Measurements from ENCODE around the gene EVI5L. TPM values are rescaled to one million over a fixed set of nuclear protein-coding genes. Genes with fewer than 3 reads are reported as not detected.

Gene EVI5L
- total and polyA plus RNA-seq, 2 of the 13 experiments (the other 11 are each of a cell fraction or from before 2014, with no cell fraction given) = 1.7 to 2.4 TPM

DNA sequence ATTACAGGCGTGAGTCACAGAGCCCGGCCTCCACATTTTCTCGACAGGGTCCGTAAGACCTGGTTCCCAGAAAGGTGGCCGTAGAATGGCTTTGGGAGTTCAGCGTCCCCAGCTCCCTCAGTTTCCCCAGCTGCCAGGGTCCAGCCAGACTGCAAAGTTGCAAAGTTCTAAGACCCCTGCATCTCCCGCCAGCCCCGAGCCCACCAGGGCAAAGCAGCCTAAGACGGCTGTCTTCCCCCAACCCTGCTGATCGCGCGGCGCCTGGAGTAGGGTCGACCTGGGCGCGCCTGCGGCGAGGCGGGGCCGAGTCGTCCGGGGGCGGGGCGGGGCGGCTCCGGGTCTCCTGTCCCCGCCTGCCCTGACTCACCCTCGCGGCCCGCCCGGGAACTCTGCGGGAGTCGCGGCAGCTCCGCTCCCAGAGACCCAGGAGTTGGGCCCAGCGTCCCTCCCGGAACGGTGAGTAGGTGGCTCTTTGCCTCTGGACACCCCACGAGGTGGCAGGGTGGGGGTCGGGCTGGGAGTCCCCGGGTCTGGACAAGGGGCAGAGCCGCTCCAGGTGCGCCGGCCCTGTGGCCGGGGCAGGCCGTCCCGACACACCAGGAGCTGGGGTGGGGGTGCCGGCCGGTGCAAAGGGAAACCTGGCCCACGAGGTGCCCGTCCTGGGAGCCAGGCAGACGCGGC, 58.3 kb downstream of the EVI5L start, which contains the start of gene LRRC8E (continued):
- TF ChIP-seq, protein P1, sequence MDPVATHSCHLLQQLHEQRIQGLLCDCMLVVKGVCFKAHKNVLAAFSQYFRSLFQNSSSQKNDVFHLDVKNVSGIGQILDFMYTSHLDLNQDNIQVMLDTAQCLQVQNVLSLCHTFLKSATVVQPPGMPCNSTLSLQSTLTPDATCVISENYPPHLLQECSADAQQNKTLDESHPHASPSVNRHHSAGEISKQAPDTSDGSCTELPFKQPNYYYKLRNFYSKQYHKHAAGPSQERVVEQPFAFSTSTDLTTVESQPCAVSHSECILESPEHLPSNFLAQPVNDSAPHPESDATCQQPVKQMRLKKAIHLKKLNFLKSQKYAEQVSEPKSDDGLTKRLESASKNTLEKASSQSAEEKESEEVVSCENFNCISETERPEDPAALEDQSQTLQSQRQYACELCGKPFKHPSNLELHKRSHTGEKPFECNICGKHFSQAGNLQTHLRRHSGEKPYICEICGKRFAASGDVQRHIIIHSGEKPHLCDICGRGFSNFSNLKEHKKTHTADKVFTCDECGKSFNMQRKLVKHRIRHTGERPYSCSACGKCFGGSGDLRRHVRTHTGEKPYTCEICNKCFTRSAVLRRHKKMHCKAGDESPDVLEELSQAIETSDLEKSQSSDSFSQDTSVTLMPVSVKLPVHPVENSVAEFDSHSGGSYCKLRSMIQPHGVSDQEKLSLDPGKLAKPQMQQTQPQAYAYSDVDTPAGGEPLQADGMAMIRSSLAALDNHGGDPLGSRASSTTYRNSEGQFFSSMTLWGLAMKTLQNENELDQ (CRISPR knock-in tag; IDR thresholded peaks at IDR 0.05; ENCODE audit: borderline replicate concordance) = no peak
- TF ChIP-seq ZNF543 (CRISPR knock-in tag; IDR thresholded peaks at IDR 0.05) = 0 out of 2 replicates have a peak, but pooled peaks have one; percentile 68
- no peak for TF ChIP-seq SRSF4 (IDR thresholded peaks at IDR 0.05; ENCODE audit: low read depth, low read length, poor library complexity, severe bottlenecking)
- no peak for TF ChIP-seq FLYWCH1 (CRISPR knock-in tag; IDR thresholded peaks at IDR 0.05)
- TF ChIP-seq ZBTB8A (CRISPR knock-in tag; IDR thresholded peaks at IDR 0.05; ENCODE audit: borderline replicate concordance, low read depth) = no peak
- TF ChIP-seq HNF4A (CRISPR knock-in tag; IDR thresholded peaks at IDR 0.05) = no peak
- 0 out of 2 replicates have a peak, but pooled peaks have one; percentile 55 for TF ChIP-seq ZNF547 (CRISPR knock-in tag; IDR thresholded peaks at IDR 0.05)
- no peak for TF ChIP-seq SOX13 (IDR thresholded peaks at IDR 0.05)
- TF ChIP-seq SOX13 (CRISPR knock-in tag; conservative IDR thresholded peaks at IDR 0.05 in 1 of 2, IDR thresholded peaks at IDR 0.05 in 1 of 2) = 0 out of 4 replicates have a peak, but pooled peaks of 1 of the 2 experiments have one; percentile 20
- TF ChIP-seq, protein P2, sequence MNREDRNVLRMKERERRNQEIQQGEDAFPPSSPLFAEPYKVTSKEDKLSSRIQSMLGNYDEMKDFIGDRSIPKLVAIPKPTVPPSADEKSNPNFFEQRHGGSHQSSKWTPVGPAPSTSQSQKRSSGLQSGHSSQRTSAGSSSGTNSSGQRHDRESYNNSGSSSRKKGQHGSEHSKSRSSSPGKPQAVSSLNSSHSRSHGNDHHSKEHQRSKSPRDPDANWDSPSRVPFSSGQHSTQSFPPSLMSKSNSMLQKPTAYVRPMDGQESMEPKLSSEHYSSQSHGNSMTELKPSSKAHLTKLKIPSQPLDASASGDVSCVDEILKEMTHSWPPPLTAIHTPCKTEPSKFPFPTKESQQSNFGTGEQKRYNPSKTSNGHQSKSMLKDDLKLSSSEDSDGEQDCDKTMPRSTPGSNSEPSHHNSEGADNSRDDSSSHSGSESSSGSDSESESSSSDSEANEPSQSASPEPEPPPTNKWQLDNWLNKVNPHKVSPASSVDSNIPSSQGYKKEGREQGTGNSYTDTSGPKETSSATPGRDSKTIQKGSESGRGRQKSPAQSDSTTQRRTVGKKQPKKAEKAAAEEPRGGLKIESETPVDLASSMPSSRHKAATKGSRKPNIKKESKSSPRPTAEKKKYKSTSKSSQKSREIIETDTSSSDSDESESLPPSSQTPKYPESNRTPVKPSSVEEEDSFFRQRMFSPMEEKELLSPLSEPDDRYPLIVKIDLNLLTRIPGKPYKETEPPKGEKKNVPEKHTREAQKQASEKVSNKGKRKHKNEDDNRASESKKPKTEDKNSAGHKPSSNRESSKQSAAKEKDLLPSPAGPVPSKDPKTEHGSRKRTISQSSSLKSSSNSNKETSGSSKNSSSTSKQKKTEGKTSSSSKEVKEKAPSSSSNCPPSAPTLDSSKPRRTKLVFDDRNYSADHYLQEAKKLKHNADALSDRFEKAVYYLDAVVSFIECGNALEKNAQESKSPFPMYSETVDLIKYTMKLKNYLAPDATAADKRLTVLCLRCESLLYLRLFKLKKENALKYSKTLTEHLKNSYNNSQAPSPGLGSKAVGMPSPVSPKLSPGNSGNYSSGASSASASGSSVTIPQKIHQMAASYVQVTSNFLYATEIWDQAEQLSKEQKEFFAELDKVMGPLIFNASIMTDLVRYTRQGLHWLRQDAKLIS (CRISPR knock-in tag; IDR thresholded peaks at IDR 0.05) = no peak
- TF ChIP-seq ZFP36L1 (CRISPR knock-in tag; IDR thresholded peaks at IDR 0.05) = peak; percentile 63; the same call in 1 of the 2 replicates
- peak; percentile 72 for TF ChIP-seq SP5 (CRISPR knock-in tag; IDR thresholded peaks at IDR 0.05; ENCODE audit: borderline replicate concordance, low read depth)
- TF ChIP-seq HES4 (CRISPR knock-in tag; IDR thresholded peaks at IDR 0.05; ENCODE audit: borderline replicate concordance) = peak; percentile 42; the same call in 1 of the 2 replicates
- TF ChIP-seq, protein P3, sequence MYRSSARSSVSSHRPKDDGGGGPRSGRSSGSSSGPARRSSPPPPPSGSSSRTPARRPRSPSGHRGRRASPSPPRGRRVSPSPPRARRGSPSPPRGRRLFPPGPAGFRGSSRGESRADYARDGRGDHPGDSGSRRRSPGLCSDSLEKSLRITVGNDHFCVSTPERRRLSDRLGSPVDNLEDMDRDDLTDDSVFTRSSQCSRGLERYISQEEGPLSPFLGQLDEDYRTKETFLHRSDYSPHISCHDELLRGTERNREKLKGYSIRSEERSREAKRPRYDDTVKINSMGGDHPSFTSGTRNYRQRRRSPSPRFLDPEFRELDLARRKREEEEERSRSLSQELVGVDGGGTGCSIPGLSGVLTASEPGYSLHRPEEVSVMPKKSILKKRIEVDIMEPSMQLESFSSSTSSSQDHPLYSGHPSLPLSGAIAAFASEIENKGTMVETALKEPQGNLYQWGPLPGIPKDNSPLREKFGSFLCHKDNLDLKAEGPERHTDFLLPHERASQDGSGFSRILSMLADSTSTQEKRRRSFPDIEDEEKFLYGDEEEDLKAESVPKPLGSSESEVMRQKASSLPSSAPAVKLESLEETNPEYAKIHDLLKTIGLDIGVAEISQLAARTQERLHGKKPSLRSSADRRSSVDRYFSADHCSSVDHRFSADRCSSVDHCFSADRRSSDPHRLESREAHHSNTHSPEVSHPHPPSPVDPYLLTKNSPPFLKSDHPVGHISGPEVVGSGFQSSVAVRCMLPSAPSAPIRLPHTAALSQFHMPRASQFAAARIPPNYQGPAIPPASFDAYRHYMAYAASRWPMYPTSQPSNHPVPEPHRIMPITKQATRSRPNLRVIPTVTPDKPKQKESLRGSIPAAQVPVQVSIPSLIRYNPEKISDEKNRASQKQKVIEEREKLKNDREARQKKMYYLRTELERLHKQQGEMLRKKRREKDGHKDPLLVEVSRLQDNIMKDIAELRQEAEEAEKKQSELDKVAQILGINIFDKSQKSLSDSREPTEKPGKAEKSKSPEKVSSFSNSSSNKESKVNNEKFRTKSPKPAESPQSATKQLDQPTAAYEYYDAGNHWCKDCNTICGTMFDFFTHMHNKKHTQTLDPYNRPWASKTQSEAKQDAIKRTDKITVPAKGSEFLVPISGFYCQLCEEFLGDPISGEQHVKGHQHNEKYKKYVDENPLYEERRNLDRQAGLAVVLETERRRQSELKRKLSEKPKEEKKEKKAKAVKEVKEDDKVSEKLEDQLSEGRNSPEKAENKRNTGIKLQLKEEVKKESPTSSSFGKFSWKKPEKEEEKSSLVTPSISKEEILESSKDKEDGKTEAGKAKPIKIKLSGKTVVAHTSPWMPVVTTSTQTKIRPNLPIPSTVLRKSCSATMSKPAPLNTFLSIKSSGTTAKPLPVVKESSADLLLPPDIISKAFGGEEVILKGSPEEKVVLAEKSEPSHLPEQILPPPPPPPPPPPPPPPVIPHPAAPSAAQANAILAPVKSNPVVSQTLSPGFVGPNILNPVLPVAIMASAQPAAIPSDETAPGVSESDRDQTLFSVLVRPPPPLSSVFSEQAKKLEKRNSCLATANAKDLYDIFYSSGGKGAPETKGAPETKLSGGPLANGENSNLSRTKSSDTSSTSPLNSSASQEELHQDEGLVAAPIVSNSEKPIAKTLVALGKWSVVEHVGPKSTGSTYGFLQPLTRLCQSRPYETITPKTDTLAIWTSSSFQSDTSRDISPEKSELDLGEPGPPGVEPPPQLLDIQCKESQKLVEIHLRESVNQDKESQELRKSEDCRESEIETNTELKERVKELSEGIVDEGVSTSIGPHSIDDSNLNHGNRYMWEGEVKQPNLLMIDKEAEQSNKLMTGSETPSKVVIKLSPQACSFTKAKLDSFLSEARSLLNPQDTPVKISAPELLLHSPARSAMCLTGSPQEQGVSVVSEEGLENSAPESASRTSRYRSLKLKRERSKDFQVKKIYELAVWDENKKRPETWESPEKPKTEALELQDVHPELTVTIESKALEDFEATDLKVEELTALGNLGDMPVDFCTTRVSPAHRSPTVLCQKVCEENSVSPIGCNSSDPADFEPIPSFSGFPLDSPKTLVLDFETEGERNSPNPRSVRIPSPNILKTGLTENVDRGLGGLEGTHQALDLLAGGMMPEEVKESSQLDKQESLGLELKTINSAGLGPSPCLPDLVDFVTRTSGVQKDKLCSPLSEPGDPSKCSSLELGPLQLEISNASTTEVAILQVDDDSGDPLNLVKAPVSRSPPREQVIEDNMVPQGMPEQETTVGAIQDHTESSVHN (CRISPR knock-in tag; IDR thresholded peaks at IDR 0.05) = no peak
